NCI-H82 (cell line): ENCODE data around the gene GPC2.

Experiments
- DNase-seq: peaks from one replicate; lab custom pipeline; 2025; lab: John Stamatoyannopoulos, UW

GPC2 gene

DNA sequence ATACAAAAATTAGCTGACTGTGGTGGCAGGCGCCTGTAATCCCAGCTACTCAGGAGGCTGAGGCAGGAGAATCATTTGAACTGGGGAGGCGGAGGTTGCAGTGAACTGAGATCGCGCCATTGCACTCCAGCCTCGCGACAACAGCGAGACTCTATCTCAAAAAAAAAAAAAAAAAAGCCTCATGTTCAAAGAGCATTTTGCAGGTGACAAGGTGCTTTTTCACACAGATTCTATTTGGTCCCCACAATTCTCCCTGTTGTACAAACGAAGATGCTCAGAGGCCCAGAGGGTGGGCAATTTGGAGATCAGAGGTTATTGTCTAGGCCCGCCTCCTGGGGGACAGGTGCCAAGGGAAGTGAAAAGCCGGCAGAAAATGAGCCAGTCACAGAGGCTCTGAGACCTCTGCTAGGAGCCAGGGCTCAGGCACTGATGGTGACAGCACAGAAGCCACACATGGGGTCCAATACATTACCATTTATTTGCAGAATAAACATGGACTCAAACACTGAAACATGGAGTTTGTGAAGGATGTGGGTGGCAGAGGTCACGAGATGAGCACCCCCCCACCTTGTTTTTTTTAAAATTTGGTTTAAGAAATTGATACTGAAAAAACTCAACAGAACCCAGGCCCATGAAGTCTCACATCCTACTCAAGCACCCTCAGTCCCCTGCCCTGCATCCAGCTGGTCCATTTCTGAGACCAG is 7.9 kb downstream of the GPC2 start:
- no peak for DNase-seq

DNA sequence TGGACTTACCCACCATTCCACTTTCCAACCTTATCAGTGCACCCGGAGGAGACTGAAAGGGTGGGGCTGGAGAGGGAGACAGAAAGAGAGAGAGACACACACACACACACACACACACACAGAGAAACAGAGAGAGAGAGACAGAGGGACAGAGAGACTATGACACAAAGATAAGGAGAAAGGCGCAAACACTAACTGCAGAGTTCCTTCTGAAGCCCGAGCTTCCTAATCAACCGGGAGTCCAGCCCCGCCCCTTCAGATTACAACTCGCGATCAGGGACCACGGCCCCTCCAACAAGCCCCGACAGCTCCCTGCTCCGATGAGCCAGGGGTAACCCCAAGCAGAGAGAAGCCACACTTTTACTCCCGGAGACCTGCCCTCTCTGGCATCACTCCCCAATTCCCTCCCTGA is 9.3 kb downstream of the GPC2 start:
- peak; percentile 39 for DNase-seq

DNA sequence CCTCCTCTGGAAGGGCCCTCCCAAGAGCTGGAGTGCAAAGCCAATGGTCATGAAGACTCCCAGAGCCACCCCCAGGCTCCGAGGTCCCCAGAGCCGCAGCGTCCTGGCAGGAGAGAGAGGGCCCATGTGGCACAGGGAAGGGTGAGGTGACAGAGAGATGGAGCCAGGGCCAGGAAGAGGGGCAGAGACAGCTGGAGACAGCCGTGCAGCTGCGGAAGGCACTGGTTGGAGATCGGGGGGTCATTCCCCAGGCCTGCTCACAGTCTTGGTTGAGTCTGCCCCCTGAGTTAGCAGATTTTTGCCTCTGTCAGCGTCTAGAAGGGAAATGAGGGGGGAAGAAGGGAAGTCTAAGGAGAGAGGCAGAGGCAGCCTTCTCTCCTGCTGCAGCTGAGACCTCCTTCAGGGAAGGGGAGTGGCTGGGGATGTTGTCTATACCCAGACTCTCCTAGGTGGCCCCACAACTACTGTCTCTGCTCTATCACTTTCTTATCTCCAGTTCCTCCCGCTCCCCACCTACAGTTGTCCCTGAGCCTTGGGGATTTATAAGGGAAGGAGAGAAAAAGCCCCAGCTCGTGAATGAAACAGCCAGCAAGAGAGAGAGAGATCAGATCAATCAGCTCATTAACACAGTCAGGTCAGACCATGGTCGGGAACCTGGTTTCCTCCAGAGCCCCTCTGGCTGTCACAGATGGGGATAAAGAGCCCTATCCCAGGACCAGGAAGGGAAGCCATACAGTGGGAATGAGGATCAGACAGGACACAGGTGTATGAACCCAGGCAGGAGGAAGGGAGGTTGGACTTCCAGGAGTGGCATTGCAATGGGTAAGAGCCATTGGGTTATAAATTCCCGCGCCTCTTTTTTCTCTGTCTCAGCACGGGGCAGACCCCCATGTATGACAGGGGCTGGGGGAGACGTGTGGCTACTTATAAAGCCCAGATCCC is 9.9 kb downstream of the GPC2 start:
- DNase-seq = no peak

DNA sequence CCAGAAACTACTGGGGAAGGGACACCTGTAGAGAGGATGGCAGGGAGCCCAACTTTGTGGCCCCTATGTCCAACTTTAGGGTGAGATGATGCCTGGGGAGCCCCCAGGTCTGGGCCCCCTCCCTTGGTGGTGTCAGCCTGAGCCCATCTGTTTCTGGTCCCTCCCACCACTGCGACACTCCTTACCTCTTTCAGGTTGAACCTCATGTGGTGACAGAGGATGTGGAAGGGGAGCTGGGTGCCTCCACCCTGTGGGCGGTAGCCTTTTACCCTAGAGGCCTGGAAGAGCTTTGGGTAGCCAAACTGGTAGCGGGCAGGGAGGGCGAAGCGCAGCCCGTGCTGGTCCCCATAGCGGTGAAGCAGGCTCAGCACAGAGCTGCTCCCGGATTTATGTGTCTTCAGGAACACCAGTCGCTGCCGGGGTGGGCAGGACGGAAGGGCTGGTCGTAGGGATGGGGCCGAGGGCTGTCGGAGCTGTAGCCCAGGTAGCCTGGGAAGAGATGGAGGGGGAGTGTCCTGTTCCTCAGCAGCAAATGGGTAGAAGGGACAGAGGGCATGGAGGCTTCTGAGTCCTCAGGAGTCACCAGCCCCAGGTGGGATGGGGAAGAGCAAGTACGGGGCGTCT is 10.8 kb downstream of the GPC2 start:
- no peak for DNase-seq

- no peak for DNase-seq
Measured at GRCh38 chr7:100163871-100164270, 13.3 kb downstream of the GPC2 start.

- DNase-seq = no peak
Measured at GRCh38 chr7:100163006-100163531, 14.1 kb downstream of the GPC2 start.

- no peak for DNase-seq
Measured at GRCh38 chr7:100160067-100160466, 17.1 kb downstream of the GPC2 start.

DNA sequence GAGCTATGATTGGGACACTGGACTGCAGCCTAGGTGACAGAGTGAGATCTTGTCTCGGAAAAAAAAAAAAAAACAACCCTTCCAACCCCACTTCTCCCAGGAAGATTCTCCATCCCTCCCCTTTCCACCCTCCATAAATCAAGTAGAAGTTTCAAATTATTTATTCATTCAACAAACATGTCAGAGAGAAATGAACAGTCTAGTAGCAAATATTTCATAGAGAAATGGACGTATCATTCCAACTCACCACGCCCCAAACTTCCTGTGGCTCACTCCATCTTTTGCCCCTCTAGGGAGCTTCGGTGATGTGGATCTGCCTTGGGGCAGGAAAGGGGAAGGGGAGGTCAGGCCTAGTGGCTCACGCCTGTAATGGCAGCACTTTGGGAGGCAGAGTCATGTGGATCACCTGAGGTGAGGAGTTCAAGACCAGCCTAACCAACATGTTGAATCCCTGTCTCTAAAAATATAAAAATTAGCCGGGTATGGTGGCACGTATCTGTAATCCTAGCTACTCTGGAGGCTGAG is 18.0 kb downstream of the GPC2 start:
- DNase-seq = no peak

- peak; percentile 93 for DNase-seq
Measured at GRCh38 chr7:100158229-100159098, 18.7 kb downstream of the GPC2 start, which contains the start of gene TRAPPC14. TRAPPC14 (minus strand) TSS chr7:100158723; CDS start chr7:100158499, 224 bp downstream.

DNA sequence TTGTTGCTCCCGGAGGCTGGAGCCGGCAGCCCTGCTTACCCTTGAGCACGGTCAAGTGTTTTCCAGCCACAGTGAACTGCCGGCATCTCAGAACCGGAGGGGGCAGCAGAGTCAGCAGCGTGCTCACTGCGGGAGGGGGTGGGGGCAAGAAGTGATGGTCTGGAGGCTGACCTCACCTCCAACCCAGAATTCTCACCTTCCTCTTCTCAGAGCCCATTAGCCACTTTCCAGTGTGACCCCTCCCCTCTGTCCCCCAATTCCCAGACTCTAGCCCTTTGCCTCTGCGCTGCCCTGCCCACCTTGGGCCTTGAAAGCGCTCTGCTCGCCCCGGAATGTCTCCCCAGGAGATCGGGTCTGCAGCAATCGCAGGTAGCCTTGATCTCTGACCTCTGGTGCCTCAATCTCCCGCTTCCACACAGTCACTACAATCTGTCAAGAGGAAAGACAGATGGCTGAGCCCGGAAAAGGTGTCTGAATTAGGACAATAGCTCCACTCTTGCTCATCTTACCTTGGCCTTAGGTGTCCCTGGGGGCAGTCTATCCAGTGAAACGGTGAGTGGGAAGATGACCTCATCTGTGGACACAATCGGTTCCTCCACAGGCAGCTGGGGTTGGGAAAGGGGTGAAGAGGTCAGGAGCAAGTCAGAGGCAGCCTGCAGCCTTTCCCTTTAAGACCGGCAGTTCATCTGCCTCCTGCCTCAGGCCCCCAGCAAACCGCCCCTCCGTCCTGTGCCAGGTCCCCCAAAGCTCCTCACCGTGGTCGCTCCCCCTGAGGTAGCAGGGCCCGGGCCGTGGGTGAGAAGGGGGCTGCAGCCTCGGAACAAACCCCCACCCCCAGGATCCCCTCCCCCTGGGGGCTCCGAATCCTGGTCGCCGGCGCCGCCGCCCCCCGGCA is 19.6 kb downstream of the GPC2 start:
- DNase-seq = peak; percentile 50

DNA sequence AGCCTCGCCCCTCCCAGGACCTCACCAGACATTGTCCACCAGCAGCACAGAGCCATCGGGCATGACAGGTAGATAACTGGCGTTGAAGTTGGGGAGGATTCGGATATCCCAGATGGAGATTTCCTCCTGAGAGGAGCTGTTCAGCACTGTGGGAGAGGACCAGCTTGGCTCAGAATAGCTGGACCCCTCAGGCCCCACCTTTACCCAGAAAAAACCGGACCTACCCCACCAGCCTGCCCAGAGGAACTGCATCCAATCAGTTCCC is 20.2 kb downstream of the GPC2 start:
- DNase-seq = no peak

- DNase-seq = no peak
Measured at GRCh38 chr7:100156331-100157068, 20.7 kb downstream of the GPC2 start.

DNA sequence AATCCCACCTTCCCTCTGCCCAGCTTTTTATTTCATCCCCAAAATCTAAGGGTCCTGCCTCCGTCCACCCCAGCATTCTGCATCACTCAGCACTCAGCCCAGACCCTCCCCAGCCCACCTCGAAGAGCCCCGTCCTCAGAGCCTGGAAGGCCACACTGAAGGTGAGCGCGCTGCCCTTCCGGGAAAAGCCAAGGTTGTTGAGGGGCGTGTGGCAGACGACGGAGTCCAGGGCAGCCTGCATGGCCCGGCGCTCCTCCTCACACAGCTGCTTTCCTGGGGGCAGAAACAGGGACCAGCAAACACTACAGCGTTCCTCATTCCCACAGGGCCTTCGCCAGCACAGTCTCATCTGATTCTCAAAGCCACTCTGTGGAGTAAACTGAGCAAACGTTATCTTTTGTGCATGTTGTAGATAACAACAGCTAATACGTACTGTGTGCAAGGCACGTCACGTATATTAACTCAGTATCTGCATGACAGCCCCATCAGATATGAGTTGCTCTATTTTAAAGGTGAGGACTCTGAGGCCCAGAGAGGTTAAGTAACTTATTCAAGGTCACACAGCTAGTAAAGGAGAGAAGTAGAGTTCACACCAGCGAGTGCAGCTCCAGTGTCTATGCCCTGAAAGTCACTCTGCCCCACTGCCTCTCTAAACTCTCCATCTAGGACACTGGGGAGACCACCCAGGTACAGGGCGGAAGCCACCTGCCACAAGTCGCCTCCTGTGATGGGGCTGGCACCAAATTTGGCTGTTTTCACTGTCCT is 21.4 kb downstream of the GPC2 start:
- no peak for DNase-seq

GRCh38 chr7:100154651-100155491 is 22.3 kb downstream of the GPC2 start:
- no peak for DNase-seq

DNA sequence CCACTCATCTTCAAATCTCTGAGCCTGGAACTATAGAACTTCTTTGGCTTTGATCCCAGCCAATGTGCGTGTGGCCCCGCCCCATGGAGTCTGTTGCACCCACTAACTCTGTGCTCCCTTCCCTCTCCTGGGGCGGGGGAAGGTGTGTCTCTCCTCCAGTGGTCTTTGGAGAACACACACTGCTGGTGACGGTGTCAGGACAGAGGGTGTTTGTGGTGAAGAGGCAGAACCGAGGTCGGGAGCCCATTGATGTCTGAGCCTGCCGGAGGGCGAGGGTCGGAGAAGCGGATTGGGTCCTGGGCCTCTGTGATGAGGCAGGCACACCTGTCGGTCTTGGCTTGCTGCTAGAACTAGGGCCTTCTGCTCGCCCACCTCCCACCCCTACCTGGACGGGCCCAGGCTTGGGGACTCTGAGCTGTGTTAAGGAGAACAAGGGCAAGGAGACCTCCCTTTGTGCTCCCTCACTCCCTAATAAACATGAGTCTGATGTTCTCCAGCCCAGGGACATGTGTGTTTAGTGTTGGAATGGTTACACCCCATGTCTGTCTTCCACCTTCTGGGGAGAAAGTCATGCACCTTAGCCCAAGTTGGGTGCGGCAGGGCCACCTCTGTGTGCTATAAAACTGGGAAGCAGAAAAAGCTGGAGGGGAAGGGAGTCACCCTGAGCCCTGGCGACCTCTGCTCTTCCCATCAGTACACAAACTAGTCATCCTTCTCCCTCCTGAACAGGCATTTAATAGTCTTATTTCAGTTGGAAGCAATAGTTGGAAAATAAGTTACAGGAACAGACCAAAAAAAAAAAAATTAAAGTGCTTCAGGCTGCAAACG is 23.3 kb downstream of the GPC2 start:
- DNase-seq = no peak

GRCh38 chr7:100152937-100153666 is 24.1 kb downstream of the GPC2 start:
- DNase-seq = no peak
